Activated CD8-positive, alpha-beta memory T cell treated with anti-CD3 and anti-CD28 coated beads for 1 hour (primary cell): ENCODE data around the gene RRBP1.
"Not testable (repeated sequence)": the region's sequence is repeated elsewhere in the genome, so short reads cannot be mapped to it uniquely, and the experiment has no call there.

ENCODE experiments used
- DNase-seq, 2 donors: peaks; one replicate each; pipeline ENCODE4 v3.0.0-alpha.2; 2020; ENCODE audit warnings: low read depth in 1 of 2; ENCODE audit errors: extremely low read depth in 1 of 2

The RRBP1 gene

DNA sequence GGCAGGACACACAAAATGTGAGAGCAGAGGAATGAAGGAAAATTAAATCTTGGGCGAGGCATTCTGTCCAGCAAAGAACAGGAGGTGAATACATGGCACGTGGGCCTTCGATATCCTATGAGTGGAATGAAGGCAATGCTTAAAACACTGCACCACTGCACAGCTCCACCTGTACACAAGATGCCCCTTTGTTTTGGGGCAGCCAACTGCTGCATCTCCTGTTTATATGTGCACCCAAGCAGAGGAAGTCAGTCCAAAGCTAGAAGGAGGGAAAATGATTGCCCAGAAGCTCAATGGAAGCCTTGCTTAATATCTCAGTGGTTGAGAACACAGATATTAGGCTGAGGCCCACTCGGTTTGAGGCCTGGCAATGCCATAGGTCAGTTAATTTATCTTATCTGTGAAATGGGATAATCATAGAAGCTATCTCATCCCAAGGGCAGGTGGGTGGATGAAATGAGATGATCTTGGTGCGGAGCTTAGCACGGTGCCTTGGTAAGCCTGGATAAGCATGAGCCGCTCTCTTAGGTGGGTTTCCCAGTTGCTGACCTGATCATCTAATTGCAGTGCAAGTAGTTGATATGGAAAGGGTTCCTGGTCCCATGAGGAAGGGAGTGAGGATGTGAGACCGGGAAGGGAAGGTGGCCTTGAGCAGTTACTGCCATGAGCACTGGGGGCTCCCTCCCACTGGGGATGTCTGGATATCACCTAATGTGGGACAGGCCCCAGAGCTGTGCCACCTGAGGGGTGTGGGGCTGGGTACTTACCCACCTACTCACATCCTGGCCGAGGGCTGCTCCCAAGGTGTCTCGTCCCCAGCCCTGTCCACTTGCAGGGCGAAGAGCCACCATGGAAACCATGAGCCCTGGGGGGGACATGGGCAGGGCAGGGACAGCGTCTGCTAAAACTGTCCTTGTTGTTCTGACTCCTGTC lies 27.6 kb upstream of the RRBP1 start:
- DNase-seq = no peak

- no peak for DNase-seq
Measured at GRCh38 chr20:17708675-17709360, 26.8 kb upstream of the RRBP1 start.

DNA sequence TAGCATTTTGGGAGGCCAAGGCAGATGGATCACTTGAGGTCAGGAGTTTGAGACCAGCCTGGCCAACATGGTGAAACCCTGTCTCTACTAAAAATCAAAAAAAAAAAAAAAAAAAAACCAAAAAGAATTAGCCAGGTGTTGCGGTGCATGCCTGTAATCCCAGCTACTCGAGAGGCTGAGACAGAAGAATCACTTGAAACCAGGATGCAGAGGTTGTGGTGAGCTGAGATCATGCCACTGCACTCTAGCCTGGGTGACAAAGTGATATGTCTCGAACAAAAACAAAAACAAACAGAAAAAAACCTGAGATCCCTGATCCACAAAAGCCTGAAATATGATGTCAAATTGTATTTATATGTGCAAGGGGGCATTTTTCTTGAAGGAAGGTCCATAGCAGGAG lies 25.9 kb upstream of the RRBP1 start:
- not testable (repeated sequence) for DNase-seq

DNA sequence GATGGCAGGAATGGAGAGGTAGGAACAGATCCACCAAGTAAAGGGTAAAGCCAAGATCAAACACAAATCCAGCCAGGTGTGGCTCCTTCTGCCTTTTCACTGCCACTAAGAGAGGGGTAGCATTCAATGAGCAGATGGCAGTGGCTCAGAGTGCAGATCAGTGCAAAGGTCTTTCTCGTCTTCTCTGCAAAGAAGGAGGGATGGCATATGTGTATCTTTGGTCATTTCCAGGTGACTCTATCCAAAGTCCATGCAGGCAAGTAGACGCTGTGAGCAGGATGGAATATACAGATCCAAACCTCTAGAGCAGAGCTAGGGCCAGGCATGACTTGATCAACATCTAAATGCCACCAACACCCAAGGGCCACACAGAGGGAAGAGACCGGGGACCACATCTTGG lies 24.6 kb upstream of the RRBP1 start:
- no peak for DNase-seq

GRCh38 chr20:17705916-17706315 lies 23.9 kb upstream of the RRBP1 start:
- DNase-seq = no peak

GRCh38 chr20:17704589-17705317 lies 22.7 kb upstream of the RRBP1 start:
- no peak for DNase-seq

DNA sequence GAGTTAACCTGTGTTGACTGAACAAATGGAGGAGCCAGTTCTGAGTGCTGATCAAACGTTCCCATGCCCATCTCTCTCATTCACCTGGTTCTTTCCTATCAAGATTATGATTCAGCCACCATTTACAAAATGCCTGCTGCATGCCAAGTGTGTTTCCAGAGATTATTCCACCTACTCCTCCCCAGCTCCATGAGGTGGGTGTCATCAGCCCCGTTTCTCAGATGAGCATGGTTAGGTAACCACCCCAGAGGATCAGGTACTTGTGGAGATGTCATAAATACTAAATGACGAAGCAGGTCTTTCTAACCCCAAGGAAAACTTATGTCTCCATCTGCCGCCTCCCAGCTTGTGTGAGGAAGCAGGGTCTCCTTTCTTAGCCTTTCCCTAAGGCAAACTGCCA lies 19.8 kb upstream of the RRBP1 start:
- DNase-seq = no peak

GRCh38 chr20:17700637-17701036 lies 18.6 kb upstream of the RRBP1 start:
- DNase-seq = no peak

DNA sequence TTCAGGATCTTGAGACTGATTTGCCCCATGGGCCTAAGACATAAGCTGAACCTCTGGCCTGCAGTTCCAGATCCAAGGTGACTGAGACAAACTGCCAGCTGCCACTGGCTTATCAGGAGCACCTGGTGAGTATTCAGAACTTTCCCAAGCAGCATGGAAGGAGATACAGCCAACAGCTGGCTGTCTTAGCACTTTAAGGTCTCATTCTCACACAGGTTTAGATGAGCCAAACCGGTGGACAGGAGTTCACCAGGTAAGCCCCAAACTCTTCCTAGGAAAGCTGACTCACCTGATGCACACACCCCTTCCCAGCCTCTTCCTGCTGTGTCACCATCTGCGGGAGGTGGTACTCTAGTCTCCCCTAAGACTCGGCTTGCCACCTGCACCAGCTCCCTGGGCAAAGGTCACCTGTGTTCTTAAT lies 17.9 kb upstream of the RRBP1 start, which contains the start of gene BANF2:
Gene BANF2, plus strand, starts transcription at position 36 of the 421 bp plus-strand sequence. CDS start 25,060 bp downstream, outside the sequence.
- DNase-seq = no peak

- DNase-seq = no peak
Measured at GRCh38 chr20:17698384-17698783, 16.3 kb upstream of the RRBP1 start.

DNA sequence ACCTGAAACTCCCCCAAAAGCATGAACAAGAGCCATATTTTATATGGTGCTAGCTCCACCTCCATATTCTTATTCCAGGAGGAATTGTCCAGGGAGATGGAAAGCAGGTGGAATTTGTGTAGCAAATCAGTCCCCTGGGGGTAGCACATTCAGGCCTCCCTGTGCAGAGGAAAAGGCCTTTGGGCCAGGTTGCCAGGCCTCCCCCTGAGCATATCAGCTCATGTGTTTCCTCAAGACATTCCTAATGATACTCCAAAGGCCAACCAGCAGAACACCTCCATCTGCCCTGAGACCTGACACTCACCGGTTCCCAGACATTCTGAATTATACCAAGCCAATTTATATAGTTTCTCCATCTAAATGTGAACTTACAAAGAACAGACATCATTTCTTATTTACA lies 15.1 kb upstream of the RRBP1 start:
- DNase-seq = no peak

GRCh38 chr20:17696287-17696686 lies 14.2 kb upstream of the RRBP1 start:
- DNase-seq = no peak

DNA sequence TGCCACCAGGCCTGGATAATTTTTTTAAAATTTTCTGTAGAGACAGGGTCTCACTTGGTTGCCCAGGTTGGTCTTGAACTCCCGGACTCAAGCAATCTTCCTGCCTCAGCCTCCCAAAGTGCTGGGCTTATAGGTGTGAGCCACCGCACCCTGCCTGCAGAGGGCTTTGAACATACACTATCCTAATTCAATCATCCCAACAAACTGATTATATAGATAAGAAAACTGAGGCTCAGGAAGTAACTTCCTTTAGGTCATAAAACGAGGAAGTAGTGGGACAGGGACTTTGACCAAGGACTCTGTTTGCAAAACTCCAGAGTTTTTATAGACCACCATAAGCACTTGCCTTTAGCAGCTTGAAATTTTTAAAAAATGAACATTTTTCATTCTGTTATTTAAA lies 12.7 kb upstream of the RRBP1 start:
- no peak for DNase-seq

DNA sequence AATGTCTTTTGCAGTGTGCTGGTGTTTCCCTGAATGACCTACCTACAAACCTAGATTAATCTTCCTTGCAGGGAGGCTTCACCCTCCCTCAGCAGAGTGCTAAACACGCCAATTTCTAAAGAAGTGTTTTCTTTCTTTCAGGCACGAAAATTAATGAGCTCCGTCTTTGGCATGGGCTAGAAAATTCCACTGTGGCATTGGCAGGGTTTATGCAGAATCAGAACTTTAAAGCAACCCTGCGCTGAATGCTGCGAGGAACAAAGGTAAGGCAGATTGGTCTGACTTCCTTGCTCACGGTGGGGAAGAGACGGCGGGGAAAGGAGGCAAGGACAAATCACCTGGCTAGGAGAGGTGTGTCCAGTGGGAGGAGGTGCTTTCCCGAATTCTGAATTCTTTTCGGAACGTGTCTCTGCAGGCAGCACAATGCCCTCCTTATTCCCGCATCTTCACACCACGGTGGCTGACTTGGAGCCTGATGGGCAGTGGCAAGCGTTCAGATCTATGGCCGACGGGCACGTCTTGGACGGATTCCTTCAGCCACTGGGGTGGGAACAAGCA lies 11.5 kb upstream of the RRBP1 start:
- DNase-seq = no peak

GRCh38 chr20:17691758-17692157 lies 9.7 kb upstream of the RRBP1 start:
- no peak for DNase-seq

- no peak for DNase-seq
Measured at GRCh38 chr20:17690144-17690543, 8.1 kb upstream of the RRBP1 start.

GRCh38 chr20:17688965-17689364 lies 6.9 kb upstream of the RRBP1 start:
- DNase-seq = no peak

DNA sequence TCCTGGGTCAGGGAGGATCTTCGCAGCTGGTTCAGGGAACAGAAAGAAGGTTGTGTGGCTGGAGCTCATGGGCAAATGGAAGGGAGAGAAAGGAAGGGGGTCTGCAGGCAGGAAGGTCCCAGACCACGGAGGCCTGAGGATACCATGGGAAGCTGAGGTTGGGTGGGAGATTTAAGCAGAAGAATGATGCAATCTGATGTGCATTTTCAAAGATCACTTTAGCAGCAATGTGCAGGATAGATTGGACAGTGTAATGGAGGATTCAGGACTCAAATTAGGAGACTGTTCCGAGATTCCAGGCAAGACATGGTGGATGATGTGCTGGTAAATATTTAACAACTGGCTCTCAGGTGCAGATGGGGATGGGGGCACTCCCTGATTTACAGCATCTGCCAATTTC lies 5.8 kb upstream of the RRBP1 start:
- DNase-seq = no peak

GRCh38 chr20:17685168-17685567 lies 3.1 kb upstream of the RRBP1 start:
- no peak for DNase-seq

- DNase-seq = no peak
Measured at GRCh38 chr20:17684077-17684888, 2.2 kb upstream of the RRBP1 start.
